Neural crest cell (in vitro differentiated cells): Measurements from ENCODE around the gene MOGAT2. TPM values are rescaled to one million over a fixed set of nuclear protein-coding genes. Genes with fewer than 3 reads are reported as not detected.

Experiments used
- DNase-seq: peaks from one replicate; pipeline ENCODE4 v3.0.0; 2021; ENCODE audit warnings: low read depth, mixed read lengths, low spot score
- H3K27ac Mint-ChIP-seq: one replicate; pipeline ENCODE4 v1.8.0; 2021; ENCODE audit warnings: mild to moderate bottlenecking, mixed read lengths; ENCODE audit not compliant: unreplicated experiment
- H3K27me3 Mint-ChIP-seq: 2 replicates; pipeline ENCODE4 v1.8.0; 2021; ENCODE audit warnings: low read depth, mild to moderate bottlenecking, mixed read lengths
- H3K36me3 Mint-ChIP-seq: 2 replicates; pipeline ENCODE4 v1.8.0; 2021; ENCODE audit warnings: low read depth, mild to moderate bottlenecking, mixed read lengths
- H3K4me1 Mint-ChIP-seq: 2 replicates; pipeline ENCODE4 v1.8.0; 2021; ENCODE audit warnings: mixed read lengths
- H3K4me3 Mint-ChIP-seq: one replicate; pipeline ENCODE4 v1.8.0; 2021; ENCODE audit warnings: mild to moderate bottlenecking, mixed read lengths
- H3K9me3 Mint-ChIP-seq: 2 replicates; pipeline ENCODE4 v1.8.0; 2021; ENCODE audit warnings: mixed read lengths
- CTCF ChIP-seq: fragments of 200-600 bp; sonication (generic); conservative IDR thresholded peaks from 2 replicates; pipeline ENCODE4 v1.5.0; 2021; ENCODE audit warnings: antibody characterized with exemption, mild to moderate bottlenecking
- total RNA-seq: library from RNA; stranded (reverse); gene quantifications from 2 replicates; pipeline ENCODE4 v1.2.1, GENCODE V29; 2021

The MOGAT2 gene
- total RNA-seq, 1 donor from 2014 or later, result not detected

DNA sequence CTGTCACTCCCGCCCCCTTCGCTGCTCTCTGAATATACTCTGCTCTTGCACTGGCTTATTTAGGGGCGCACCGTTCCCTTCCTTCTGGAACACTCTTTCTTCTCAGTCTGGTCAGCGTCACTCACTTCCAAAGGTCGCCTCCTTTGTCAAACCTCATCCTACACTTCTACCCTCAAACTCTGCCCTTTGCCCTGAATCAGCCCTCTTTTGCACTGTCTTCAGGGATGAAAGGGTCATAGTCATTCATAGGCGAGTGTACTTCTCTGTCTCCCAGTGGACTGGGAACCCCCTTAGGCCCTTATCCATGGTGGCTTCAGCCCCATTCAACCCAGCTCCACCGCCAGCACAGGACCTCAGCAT lies 15.4 kb downstream of the MOGAT2 start:
- Mint-ChIP-seq H3K9me3 (no peaks in the 10 kb centered on the region), H3K27me3 (no peaks in the 10 kb centered on the region), H3K4me1 (peaks cover 17% of the 10 kb centered on the region), H3K4me3 (no peak overlapping the region), H3K27ac (no peak overlapping the region), H3K36me3 (no peaks in the 10 kb centered on the region)
- DNase-seq, result no peak
- no peak for TF ChIP-seq CTCF

DNA sequence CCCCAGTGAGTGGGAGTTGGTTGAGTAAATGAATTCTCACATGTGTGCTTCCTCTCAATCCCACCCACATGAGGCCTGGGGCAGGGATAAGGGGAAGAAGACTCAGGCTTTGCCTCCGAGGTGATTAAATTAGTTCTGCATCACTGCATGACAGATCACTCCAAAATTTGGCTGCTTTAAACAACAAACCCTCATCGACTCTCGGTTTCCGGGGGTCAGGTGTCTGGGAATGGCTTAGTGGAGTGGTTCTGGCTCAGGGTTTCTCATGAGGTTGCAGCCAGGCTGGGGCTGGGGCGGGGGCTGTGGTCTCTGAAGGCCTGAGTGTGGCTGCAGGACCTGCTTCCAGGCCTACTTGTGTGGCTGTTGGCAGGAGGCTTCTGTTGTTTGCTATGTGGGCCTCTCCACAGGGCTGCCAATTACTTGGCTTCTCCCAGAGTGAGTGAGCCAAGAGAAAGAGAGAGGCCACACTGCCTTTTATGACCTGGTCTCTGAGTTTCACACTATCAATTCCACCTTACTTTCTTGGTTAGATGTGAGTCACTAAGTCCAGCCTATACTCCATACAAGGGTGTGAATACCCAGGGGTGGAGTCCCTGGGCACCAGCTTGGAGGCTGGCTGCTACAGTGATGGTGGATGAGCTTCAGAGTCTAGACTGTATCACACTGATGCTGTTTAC lies 15.9 kb downstream of the MOGAT2 start:
- Mint-ChIP-seq H3K4me1 (peaks cover 17% of the 10 kb centered on the region), H3K9me3 (no peaks in the 10 kb centered on the region), H3K4me3 (no peak overlapping the region), H3K36me3 (no peaks in the 10 kb centered on the region), H3K27me3 (no peaks in the 10 kb centered on the region), H3K27ac (no peak overlapping the region)
- no peak for TF ChIP-seq CTCF
- DNase-seq, result no peak

GRCh38 chr11:75734491-75735180 lies 17.0 kb downstream of the MOGAT2 start:
- Mint-ChIP-seq H3K4me1 (peaks cover 17% of the 10 kb centered on the region), H3K36me3 (no peaks in the 10 kb centered on the region), H3K9me3 (no peaks in the 10 kb centered on the region), H3K27ac (no peak overlapping the region), H3K27me3 (peaks cover 4% of the 10 kb centered on the region), H3K4me3 (no peak overlapping the region)
- TF ChIP-seq CTCF, result no peak
- no peak for DNase-seq

- H3K4me1 Mint-ChIP-seq, result peaks cover 17% of the 10 kb centered on the region
- no peak overlapping the region for H3K4me3 Mint-ChIP-seq
- peaks cover 4% of the 10 kb centered on the region for H3K27me3 Mint-ChIP-seq
- no peak overlapping the region for H3K27ac Mint-ChIP-seq
- no peaks in the 10 kb centered on the region for H3K9me3 Mint-ChIP-seq
- no peaks in the 10 kb centered on the region for H3K36me3 Mint-ChIP-seq
- TF ChIP-seq CTCF, result no peak
- no peak for DNase-seq
Measured at GRCh38 chr11:75735181-75735845, 17.7 kb downstream of the MOGAT2 start.

DNA sequence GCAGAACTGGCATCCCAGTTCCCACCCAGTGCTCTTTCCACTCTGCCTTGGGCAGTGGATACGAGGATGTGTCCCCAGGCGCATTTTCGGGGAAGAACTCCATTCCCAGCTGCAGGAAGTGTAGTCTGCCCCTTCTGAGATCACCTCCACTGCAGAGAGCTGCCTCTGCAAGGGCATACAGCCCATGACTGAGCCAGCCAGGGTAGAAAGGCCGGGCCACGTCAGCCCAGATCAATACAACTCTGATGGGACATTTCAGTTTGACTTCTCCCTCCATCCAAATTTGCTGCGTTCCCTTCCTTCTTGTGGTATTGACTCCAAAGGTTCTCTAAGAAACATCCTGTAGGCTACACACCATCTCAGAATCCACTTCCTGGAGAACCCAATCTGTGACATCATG lies 19.7 kb downstream of the MOGAT2 start:
- no peak overlapping the region for H3K4me3 Mint-ChIP-seq
- H3K36me3 Mint-ChIP-seq, result no peaks in the 10 kb centered on the region
- no peak for DNase-seq
- no peak overlapping the region for H3K27ac Mint-ChIP-seq
- no peak for TF ChIP-seq CTCF
- H3K27me3 Mint-ChIP-seq, result peaks cover 8% of the 10 kb centered on the region
- peaks cover 17% of the 10 kb centered on the region for H3K4me1 Mint-ChIP-seq
- no peaks in the 10 kb centered on the region for H3K9me3 Mint-ChIP-seq
